ENCODE results near the gene WDFY2.

Gene WDFY2

DNA sequence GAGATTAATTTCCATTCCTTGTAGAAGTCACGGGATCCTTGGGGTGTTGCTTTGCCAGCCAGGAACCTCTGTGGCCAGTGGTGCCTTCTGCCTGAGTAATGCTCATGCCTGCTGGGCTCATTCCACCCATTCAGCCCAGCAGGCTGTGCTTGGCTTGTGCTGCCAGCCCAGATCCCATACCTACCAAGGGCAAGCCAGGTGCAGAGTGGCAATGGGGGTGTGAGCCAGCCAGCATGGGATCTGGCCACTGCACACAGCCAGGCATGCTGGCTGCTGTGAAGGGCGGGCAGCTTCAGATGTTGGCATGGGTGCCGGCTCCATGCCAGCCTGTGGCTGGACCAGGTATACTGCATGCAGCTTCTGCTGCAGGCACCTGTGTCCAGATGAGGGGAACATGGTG lies 42.5 kb downstream of the WDFY2 start:
- no peak overlapping the region for H3K9ac ChIP-seq (ENCODE audit: insufficient read length)
- DNase-seq (ENCODE audit: low read depth, low spot score), result no peak
- peak overlapping the region; percentile 86 for H3K27ac ChIP-seq
- no peaks in the 10 kb centered on the region for H3K9me3 ChIP-seq (ENCODE audit: low read depth, low read length)
- H3K4me3 ChIP-seq, result no peak overlapping the region
- H3K36me3 ChIP-seq (ENCODE audit: insufficient read depth, low read length), result no peaks in the 10 kb centered on the region
- TF ChIP-seq FOXP2 (optimal IDR thresholded peaks at IDR 0.05; ENCODE audit: control extremely low read depth, extremely low read length, insufficient read depth) (no peak), POLR2AphosphoS5 (IDR thresholded peaks at IDR 0.05; ENCODE audit: borderline replicate concordance, low read depth, low read length) (no peak), EZH2 (IDR thresholded peaks at IDR 0.05) (no peak)

GRCh38 chr13:51628059-51628852 lies 44.0 kb downstream of the WDFY2 start:
- no peak for TF ChIP-seq EZH2 (IDR thresholded peaks at IDR 0.05)
- no peak for TF ChIP-seq POLR2AphosphoS5 (IDR thresholded peaks at IDR 0.05; ENCODE audit: borderline replicate concordance, low read depth, low read length)
- no peak for TF ChIP-seq FOXP2 (optimal IDR thresholded peaks at IDR 0.05; ENCODE audit: control extremely low read depth, extremely low read length, insufficient read depth)
- no peaks in the 10 kb centered on the region for H3K36me3 ChIP-seq (ENCODE audit: insufficient read depth, low read length)
- no peak for DNase-seq (ENCODE audit: low read depth, low spot score)
- H3K9me3 ChIP-seq (ENCODE audit: low read depth, low read length), result no peaks in the 10 kb centered on the region
- H3K4me3 ChIP-seq, result no peak overlapping the region
- peak overlapping the region; percentile 91 for H3K27ac ChIP-seq
- H3K9ac ChIP-seq (ENCODE audit: insufficient read length), result no peak overlapping the region

DNA sequence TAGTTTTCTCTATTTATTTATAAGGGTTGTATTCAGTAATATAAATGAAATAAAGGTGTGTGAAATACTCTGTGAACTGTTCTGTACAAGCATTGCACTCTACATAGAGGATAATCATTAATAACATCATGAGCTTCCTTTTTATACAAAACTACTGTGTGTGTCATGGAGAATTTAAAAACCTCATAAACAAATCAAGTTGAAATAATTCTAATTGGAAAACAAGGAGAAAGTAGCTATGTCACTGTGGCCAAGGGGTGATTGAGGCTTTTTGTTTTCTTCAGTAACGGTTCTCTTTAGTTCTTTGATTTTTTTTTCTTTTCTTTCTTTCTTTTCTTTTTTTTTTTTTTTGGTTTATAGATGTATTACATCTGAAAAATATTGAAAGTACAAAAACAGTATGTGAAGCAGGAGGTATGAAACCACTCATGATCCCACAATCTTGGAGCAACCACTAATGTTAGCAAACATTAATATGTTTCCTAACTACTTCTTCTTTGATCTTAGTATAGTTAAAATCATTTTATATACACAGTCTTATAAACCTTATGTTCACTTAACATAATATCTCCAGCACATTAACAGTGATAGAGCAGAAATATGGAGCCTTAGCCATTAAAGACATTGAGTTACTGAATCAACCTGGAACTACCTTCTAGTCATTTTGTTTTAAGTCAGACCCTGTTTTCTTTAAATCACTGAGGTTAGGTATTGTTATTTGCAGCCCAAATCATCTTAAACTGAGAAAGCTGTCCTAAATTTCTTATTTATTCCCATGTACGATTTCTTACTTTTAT lies 45.4 kb downstream of the WDFY2 start:
- TF ChIP-seq FOXP2 (optimal IDR thresholded peaks at IDR 0.05; ENCODE audit: control extremely low read depth, extremely low read length, insufficient read depth) (no peak), EZH2 (IDR thresholded peaks at IDR 0.05) (no peak), POLR2AphosphoS5 (IDR thresholded peaks at IDR 0.05; ENCODE audit: borderline replicate concordance, low read depth, low read length) (no peak)
- Histone ChIP-seq H3K9ac (ENCODE audit: insufficient read length) (peak overlapping the region; percentile 24), H3K36me3 (ENCODE audit: insufficient read depth, low read length) (no peaks in the 10 kb centered on the region), H3K4me3 (no peak overlapping the region), H3K27ac (peak overlapping the region; percentile 91), H3K9me3 (ENCODE audit: low read depth, low read length) (no peaks in the 10 kb centered on the region)
- no peak for DNase-seq (ENCODE audit: low read depth, low spot score)

DNA sequence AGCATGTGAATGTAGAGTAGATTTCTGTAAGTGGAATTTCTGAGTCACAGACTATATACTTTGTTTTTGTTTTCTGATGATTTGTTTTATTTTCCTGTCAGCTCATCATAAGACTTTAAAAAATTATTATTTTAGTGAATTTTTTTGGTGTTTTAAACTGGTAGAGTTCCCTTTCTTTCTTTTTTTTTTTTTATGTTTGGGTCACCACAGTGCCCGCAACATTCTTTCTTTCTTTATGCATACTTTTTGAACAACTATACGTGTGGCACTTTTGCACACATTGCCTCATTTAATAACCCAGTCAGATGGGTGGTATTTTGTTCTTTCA lies 46.0 kb downstream of the WDFY2 start:
- Histone ChIP-seq H3K36me3 (ENCODE audit: insufficient read depth, low read length) (no peaks in the 10 kb centered on the region), H3K9me3 (ENCODE audit: low read depth, low read length) (no peaks in the 10 kb centered on the region), H3K4me3 (no peak overlapping the region), H3K27ac (peak overlapping the region; percentile 91), H3K9ac (ENCODE audit: insufficient read length) (peak overlapping the region; percentile 24)
- no peak for DNase-seq (ENCODE audit: low read depth, low spot score)
- TF ChIP-seq POLR2AphosphoS5 (IDR thresholded peaks at IDR 0.05; ENCODE audit: borderline replicate concordance, low read depth, low read length) (no peak), EZH2 (IDR thresholded peaks at IDR 0.05) (no peak), FOXP2 (optimal IDR thresholded peaks at IDR 0.05; ENCODE audit: control extremely low read depth, extremely low read length, insufficient read depth) (no peak)

GRCh38 chr13:51632591-51633362 lies 48.5 kb downstream of the WDFY2 start:
- peak overlapping the region; percentile 51 for H3K9ac ChIP-seq (ENCODE audit: insufficient read length)
- no peaks in the 10 kb centered on the region for H3K36me3 ChIP-seq (ENCODE audit: insufficient read depth, low read length)
- peak overlapping the region; percentile 40 for H3K4me3 ChIP-seq
- H3K27ac ChIP-seq, result peak overlapping the region; percentile 92
- no peak for DNase-seq (ENCODE audit: low read depth, low spot score)
- TF ChIP-seq POLR2AphosphoS5 (IDR thresholded peaks at IDR 0.05; ENCODE audit: borderline replicate concordance, low read depth, low read length) (no peak), EZH2 (IDR thresholded peaks at IDR 0.05) (no peak), FOXP2 (optimal IDR thresholded peaks at IDR 0.05; ENCODE audit: control extremely low read depth, extremely low read length, insufficient read depth) (no peak)
- no peaks in the 10 kb centered on the region for H3K9me3 ChIP-seq (ENCODE audit: low read depth, low read length)

- peak; percentile 86 for DNase-seq (ENCODE audit: low read depth, low spot score)
These were observed 51.0 kb downstream of the WDFY2 start for GRCh38 chr13:51635137-51635878.

DNA sequence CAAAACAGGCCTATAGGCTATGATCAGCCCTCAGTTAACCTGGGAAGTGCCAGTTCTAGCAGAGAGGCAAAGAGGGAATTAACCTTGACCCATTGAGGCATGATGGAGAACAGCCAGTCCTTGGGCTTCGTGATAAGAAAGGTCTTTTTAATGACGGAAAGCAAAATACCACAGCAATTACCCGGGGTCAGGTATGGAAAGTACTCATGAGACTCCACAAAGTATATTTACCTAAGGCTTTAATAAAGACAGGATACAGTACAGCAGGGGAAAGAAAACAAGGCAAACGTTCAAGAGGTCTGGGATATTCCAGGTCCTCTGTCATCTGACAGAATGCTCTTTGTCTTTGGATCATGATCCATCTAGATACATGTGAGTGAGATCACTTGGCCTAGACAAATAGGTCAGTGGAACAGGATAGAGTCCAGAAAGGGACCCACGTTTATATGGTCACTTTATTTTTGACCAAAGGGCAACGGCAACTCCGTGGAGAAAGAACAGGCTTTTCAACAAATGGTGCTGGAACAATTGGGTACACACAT lies 52.2 kb downstream of the WDFY2 start:
- no peak for DNase-seq (ENCODE audit: low read depth, low spot score)
- TF ChIP-seq FOXP2 (optimal IDR thresholded peaks at IDR 0.05; ENCODE audit: control extremely low read depth, extremely low read length, insufficient read depth) (no peak), EZH2 (IDR thresholded peaks at IDR 0.05) (no peak), POLR2AphosphoS5 (IDR thresholded peaks at IDR 0.05; ENCODE audit: borderline replicate concordance, low read depth, low read length) (no peak)

More at GRCh38 chr13:51635137-51635878, 51.0 kb downstream of the WDFY2 start:
- Histone ChIP-seq H3K9ac (ENCODE audit: insufficient read length) (peak overlapping the region; percentile 49), H3K9me3 (ENCODE audit: low read depth, low read length) (no peaks in the 10 kb centered on the region), H3K36me3 (ENCODE audit: insufficient read depth, low read length) (no peaks in the 10 kb centered on the region), H3K4me3 (peak overlapping the region; percentile 62), H3K27ac (peak overlapping the region; percentile 91)
- TF ChIP-seq EZH2 (IDR thresholded peaks at IDR 0.05) (no peak), POLR2AphosphoS5 (IDR thresholded peaks at IDR 0.05; ENCODE audit: borderline replicate concordance, low read depth, low read length) (peak; percentile 46; the same call in 1 of the 2 replicates), FOXP2 (optimal IDR thresholded peaks at IDR 0.05; ENCODE audit: control extremely low read depth, extremely low read length, insufficient read depth) (peak; percentile 28)

More for the DNA sequence above, 52.2 kb downstream of the WDFY2 start:
- Histone ChIP-seq H3K9me3 (ENCODE audit: low read depth, low read length) (no peaks in the 10 kb centered on the region), H3K27ac (peak overlapping the region; percentile 91; the same call in 1 of the 2 replicates), H3K9ac (ENCODE audit: insufficient read length) (no peak overlapping the region), H3K36me3 (ENCODE audit: insufficient read depth, low read length) (no peaks in the 10 kb centered on the region), H3K4me3 (no peak overlapping the region)
